Measurements from ENCODE around the gene PARD3.

DNA sequence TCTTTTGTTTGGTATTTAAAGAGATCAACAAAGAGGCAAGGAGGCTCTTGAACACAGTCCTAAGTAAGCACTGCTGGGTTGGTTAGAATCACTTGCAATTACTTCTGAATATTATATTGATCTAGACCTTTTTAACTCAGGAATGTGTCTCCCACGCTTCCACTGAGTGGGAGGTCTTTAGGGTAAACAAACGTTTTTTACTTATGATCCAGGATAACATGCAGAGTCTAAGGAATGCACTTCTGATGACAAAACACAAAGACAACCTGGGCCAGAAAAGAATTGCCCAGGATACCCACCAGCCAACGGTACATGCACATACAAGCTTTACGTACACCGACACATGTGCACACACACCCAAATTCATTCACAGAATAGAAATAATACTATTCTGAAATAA is 626.9 kb downstream of the PARD3 start:
- TF ChIP-seq, protein P1, sequence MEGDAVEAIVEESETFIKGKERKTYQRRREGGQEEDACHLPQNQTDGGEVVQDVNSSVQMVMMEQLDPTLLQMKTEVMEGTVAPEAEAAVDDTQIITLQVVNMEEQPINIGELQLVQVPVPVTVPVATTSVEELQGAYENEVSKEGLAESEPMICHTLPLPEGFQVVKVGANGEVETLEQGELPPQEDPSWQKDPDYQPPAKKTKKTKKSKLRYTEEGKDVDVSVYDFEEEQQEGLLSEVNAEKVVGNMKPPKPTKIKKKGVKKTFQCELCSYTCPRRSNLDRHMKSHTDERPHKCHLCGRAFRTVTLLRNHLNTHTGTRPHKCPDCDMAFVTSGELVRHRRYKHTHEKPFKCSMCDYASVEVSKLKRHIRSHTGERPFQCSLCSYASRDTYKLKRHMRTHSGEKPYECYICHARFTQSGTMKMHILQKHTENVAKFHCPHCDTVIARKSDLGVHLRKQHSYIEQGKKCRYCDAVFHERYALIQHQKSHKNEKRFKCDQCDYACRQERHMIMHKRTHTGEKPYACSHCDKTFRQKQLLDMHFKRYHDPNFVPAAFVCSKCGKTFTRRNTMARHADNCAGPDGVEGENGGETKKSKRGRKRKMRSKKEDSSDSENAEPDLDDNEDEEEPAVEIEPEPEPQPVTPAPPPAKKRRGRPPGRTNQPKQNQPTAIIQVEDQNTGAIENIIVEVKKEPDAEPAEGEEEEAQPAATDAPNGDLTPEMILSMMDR (IDR thresholded peaks at IDR 0.05) = no peak
- TF ChIP-seq POLR2A (IDR thresholded peaks at IDR 0.05) = no peak
